Measurements from ENCODE around the gene TOLLIP.

The TOLLIP gene

DNA sequence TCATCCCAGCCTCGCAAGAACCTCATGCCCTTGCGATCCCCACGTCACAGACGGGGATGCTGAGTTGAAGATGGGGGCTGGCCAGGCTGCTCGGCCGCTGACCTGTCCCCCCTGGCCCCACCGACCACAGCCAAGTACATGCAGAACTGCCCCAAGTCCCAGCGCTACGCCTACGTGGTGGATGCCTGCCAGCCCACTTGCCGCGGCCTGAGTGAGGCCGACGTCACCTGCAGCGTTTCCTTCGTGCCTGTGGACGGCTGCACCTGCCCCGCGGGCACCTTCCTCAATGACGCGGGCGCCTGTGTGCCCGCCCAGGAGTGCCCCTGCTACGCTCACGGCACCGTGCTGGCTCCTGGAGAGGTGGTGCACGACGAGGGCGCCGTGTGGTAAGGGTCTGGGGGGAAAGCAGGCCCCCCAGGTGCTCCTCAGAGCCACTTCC is 76.5 kb downstream of the TOLLIP start:
- no peak for DNase-seq (ENCODE audit: low read depth in 1 of 2, low spot score in 1 of 2)
- peaks cover 4% of the 10 kb centered on the region for H3K27me3 ChIP-seq (ENCODE audit: insufficient read depth, poor library complexity, severe bottlenecking)
- TF ChIP-seq CTCF (IDR thresholded peaks at IDR 0.05; ENCODE audit: insufficient read depth, low read length) (no peak), POLR2AphosphoS5 (IDR thresholded peaks at IDR 0.05; ENCODE audit: low read depth) (no peak), SPI1 (IDR thresholded peaks at IDR 0.05; ENCODE audit: borderline replicate concordance, low read depth) (no peak; the same call in 1 of the 2 replicates), GABPA (IDR thresholded peaks at IDR 0.05; ENCODE audit: low read depth) (no peak), REST (IDR thresholded peaks at IDR 0.05; ENCODE audit: insufficient replicate concordance, low read depth) (no peak)
- H3K27ac ChIP-seq (replicated peaks): no peak overlapping the region
- no peak overlapping the region for H3K4me3 ChIP-seq (replicated peaks; ENCODE audit: insufficient read depth, low read length)

GRCh38 chr11:1232021-1232882 is 77.2 kb downstream of the TOLLIP start:
- Histone ChIP-seq H3K27ac (replicated peaks) (no peak overlapping the region), H3K4me3 (replicated peaks; ENCODE audit: insufficient read depth, low read length) (no peak overlapping the region), H3K27me3 (ENCODE audit: insufficient read depth, poor library complexity, severe bottlenecking) (peaks cover 4% of the 10 kb centered on the region)
- no peak for TF ChIP-seq CTCF (IDR thresholded peaks at IDR 0.05; ENCODE audit: insufficient read depth, low read length)
- TF ChIP-seq SPI1 (IDR thresholded peaks at IDR 0.05; ENCODE audit: borderline replicate concordance, low read depth): 0 out of 2 replicates have a peak, but pooled peaks have one; percentile 56
- no peak for TF ChIP-seq REST (IDR thresholded peaks at IDR 0.05; ENCODE audit: insufficient replicate concordance, low read depth)
- TF ChIP-seq GABPA (IDR thresholded peaks at IDR 0.05; ENCODE audit: low read depth): no peak
- TF ChIP-seq POLR2AphosphoS5 (IDR thresholded peaks at IDR 0.05; ENCODE audit: low read depth): no peak
- DNase-seq (ENCODE audit: low read depth in 1 of 2, low spot score in 1 of 2): no peak

DNA sequence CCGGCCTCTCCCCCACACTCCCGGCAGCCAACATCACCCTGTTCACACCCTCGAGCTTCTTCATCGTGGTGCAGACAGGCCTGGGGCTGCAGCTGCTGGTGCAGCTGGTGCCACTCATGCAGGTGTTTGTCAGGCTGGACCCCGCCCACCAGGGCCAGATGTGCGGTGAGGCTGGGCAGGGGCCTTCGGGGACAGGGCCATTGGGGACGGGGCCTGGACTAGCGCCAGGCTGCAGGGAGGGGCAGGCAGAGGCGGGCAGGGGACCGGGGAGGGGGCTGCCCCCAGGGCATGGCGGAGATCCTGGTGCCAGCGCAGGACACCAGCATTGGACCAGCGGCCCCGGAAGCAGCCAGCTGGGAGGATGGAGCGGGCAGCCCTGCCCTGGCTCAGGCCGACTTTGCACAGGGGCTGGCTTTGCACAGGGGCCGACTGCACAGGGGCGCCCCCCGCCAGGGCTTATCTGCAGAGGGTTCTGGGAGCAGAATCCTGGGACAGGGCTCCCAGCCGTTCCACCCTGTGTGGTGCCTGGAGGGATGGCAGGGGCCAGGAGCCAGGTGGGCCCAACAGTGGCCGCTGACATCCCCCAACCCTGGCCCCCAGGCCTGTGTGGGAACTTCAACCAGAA is 77.9 kb downstream of the TOLLIP start:
- TF ChIP-seq CTCF (IDR thresholded peaks at IDR 0.05; ENCODE audit: insufficient read depth, low read length): no peak
- TF ChIP-seq GABPA (IDR thresholded peaks at IDR 0.05; ENCODE audit: low read depth): no peak
- TF ChIP-seq POLR2AphosphoS5 (IDR thresholded peaks at IDR 0.05; ENCODE audit: low read depth): no peak
- no peak for TF ChIP-seq SPI1 (IDR thresholded peaks at IDR 0.05; ENCODE audit: borderline replicate concordance, low read depth)
- no peak for TF ChIP-seq REST (IDR thresholded peaks at IDR 0.05; ENCODE audit: insufficient replicate concordance, low read depth)
- Histone ChIP-seq H3K27ac (replicated peaks) (no peak overlapping the region), H3K4me3 (replicated peaks; ENCODE audit: insufficient read depth, low read length) (no peak overlapping the region), H3K27me3 (ENCODE audit: insufficient read depth, poor library complexity, severe bottlenecking) (peaks cover 4% of the 10 kb centered on the region)
- DNase-seq (ENCODE audit: low read depth in 1 of 2, low spot score in 1 of 2): no peak
